Hepatocyte (in vitro differentiated cells): Measurements from ENCODE around the gene STAT2.
"Not testable (repeated sequence)": the region's sequence is repeated elsewhere in the genome, so short reads cannot be mapped to it uniquely, and the experiment has no call there.

Source experiments
- EZH2 ChIP-seq: fragments of 200-600 bp; sonication (generic); IDR thresholded peaks from 2 replicates; pipeline ENCODE4 v1.6.1; 2016; ENCODE audit warnings: antibody characterized with exemption, mild to moderate bottlenecking, borderline replicate concordance
- EZH2phosphoT487 ChIP-seq: fragments of 200-600 bp; sonication (generic); IDR thresholded peaks from one replicate; pipeline ENCODE4 v1.6.1; 2018; ENCODE audit warnings: antibody characterized with exemption, mild to moderate bottlenecking, low read depth, moderate library complexity; ENCODE audit not compliant: unreplicated experiment, severe bottlenecking
- TF ChIP-seq, protein P1 (sequence below): fragments of 200-600 bp; sonication (generic); IDR thresholded peaks from 2 replicates; pipeline ENCODE4 v1.5.1; 2016; ENCODE audit warnings: antibody characterized with exemption, mild to moderate bottlenecking; ENCODE audit not compliant: poor library complexity

DNA sequence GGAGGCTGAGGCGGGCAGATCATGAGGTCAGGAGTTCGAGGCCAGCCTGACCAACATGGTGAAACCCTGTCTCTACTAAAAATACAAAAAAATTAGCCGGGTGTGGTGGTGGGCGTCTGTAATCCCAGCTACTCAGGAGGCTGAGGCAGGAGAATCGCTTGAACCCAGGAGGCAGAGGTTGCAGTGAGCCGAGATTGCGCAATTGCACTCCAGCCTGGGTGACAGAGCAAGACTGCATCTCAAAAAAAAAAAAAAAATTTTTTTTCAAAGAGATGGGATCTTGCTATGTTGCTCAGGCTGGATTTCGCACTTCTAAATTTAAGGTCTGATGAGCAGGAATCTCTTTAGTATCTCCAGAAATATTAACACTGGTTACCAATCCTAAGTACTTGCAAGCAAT, 38.3 kb downstream of the STAT2 start:
- TF ChIP-seq, protein P1, sequence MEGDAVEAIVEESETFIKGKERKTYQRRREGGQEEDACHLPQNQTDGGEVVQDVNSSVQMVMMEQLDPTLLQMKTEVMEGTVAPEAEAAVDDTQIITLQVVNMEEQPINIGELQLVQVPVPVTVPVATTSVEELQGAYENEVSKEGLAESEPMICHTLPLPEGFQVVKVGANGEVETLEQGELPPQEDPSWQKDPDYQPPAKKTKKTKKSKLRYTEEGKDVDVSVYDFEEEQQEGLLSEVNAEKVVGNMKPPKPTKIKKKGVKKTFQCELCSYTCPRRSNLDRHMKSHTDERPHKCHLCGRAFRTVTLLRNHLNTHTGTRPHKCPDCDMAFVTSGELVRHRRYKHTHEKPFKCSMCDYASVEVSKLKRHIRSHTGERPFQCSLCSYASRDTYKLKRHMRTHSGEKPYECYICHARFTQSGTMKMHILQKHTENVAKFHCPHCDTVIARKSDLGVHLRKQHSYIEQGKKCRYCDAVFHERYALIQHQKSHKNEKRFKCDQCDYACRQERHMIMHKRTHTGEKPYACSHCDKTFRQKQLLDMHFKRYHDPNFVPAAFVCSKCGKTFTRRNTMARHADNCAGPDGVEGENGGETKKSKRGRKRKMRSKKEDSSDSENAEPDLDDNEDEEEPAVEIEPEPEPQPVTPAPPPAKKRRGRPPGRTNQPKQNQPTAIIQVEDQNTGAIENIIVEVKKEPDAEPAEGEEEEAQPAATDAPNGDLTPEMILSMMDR = not testable (repeated sequence)
- TF ChIP-seq EZH2, EZH2phosphoT487: not testable (repeated sequence)
